ENCODE data around the gene KANSL1.

The KANSL1 gene

DNA sequence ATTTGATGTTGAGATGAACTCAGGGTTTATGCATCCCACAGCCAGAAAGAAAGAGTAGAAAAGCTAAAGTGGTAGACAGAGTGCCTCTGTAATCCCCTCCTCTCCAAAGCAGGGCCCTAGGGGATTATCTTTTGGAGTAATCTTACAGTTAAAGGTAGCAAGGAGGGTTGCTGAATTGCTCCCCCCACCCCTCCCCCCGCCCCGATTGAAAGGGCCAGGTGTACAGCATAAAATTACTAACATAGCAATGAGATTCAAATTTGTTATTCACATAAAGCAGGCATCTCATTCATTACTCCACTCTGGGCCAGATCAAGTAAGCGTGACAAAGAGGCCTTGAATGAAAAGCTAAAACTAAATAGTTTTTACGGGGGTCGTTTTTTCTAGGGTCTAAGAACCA, 121.4 kb downstream of the KANSL1 start:
- H3K9ac ChIP-seq (ENCODE audit: low read length): no peak overlapping the region
- no peak for DNase-seq
- H3F3A ChIP-seq (ENCODE audit: insufficient read depth, low read length): no peaks in the 10 kb centered on the region
- 0 out of 2 replicates have a peak, but pooled peaks cover 3% of the 10 kb centered on the region for H3K36me3 ChIP-seq (replicated peaks; ENCODE audit: insufficient read depth, low read length)
- no peaks in the 10 kb centered on the region for H3K9me3 ChIP-seq (replicated peaks; ENCODE audit: insufficient read depth, low read length)
- no peaks in the 10 kb centered on the region for H3K9me2 ChIP-seq (replicated peaks; ENCODE audit: insufficient read depth, low read length)
- H4K20me1 ChIP-seq (ENCODE audit: insufficient read depth, low read length): no peaks in the 10 kb centered on the region; the same call in 1 of the 2 replicates
- no peak overlapping the region for H3K4me3 ChIP-seq (ENCODE audit: low read length)
- H3K27me3 ChIP-seq (replicated peaks; ENCODE audit: insufficient read depth, low read length): no peaks in the 10 kb centered on the region
- no peak overlapping the region for H3K27ac ChIP-seq (ENCODE audit: low read length)
- peaks cover 6% of the 10 kb centered on the region for H3K79me2 ChIP-seq (ENCODE audit: low read length)
- no peak for TF ChIP-seq EZH2phosphoT487 (IDR thresholded peaks at IDR 0.05; ENCODE audit: low read length)
- TF ChIP-seq EZH2 (optimal IDR thresholded peaks at IDR 0.05; ENCODE audit: low read depth, low read length): no peak
- TF ChIP-seq, protein P1, sequence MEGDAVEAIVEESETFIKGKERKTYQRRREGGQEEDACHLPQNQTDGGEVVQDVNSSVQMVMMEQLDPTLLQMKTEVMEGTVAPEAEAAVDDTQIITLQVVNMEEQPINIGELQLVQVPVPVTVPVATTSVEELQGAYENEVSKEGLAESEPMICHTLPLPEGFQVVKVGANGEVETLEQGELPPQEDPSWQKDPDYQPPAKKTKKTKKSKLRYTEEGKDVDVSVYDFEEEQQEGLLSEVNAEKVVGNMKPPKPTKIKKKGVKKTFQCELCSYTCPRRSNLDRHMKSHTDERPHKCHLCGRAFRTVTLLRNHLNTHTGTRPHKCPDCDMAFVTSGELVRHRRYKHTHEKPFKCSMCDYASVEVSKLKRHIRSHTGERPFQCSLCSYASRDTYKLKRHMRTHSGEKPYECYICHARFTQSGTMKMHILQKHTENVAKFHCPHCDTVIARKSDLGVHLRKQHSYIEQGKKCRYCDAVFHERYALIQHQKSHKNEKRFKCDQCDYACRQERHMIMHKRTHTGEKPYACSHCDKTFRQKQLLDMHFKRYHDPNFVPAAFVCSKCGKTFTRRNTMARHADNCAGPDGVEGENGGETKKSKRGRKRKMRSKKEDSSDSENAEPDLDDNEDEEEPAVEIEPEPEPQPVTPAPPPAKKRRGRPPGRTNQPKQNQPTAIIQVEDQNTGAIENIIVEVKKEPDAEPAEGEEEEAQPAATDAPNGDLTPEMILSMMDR (IDR thresholded peaks at IDR 0.05; ENCODE audit: low read length): no peak
- no peaks in the 10 kb centered on the region for H3K4me1 ChIP-seq (ENCODE audit: low read length)
- no peak overlapping the region for H3K4me2 ChIP-seq (ENCODE audit: low read depth, low read length)
- no peak overlapping the region for H2AFZ ChIP-seq (ENCODE audit: low read length)

DNA sequence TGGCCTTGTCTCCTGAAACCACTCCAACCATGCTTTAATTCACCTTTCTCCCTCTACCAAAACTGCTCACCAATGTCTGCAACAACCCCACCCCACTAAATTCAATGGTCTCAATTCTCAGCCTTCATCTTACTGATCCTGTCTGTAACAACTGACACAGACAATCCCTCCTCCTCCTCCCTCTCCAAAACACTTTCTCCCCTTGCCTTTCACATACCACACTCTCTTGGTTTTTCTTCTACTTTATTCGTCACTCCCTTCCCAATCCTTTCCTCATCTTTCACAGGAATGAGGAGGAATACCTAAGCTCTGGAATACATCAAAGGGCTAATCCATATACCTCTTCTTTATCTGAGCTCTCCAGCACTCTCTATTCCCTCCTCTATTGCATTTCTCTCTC, 128.8 kb downstream of the KANSL1 start:
- Histone ChIP-seq H3K36me3 (replicated peaks; ENCODE audit: insufficient read depth, low read length) (no peaks in the 10 kb centered on the region; the same call in 1 of the 2 replicates), H4K20me1 (ENCODE audit: insufficient read depth, low read length) (no peaks in the 10 kb centered on the region), H3K27ac (ENCODE audit: low read length) (no peak overlapping the region), H3F3A (ENCODE audit: insufficient read depth, low read length) (0 out of 2 replicates have a peak, but pooled peaks cover 4% of the 10 kb centered on the region), H3K27me3 (replicated peaks; ENCODE audit: insufficient read depth, low read length) (no peaks in the 10 kb centered on the region), H3K4me3 (ENCODE audit: low read length) (no peak overlapping the region), H3K9me2 (replicated peaks; ENCODE audit: insufficient read depth, low read length) (no peaks in the 10 kb centered on the region), H3K79me2 (ENCODE audit: low read length) (no peaks in the 10 kb centered on the region), H3K9me3 (replicated peaks; ENCODE audit: insufficient read depth, low read length) (no peaks in the 10 kb centered on the region), H3K4me1 (ENCODE audit: low read length) (no peaks in the 10 kb centered on the region), H2AFZ (ENCODE audit: low read length) (no peak overlapping the region), H3K4me2 (ENCODE audit: low read depth, low read length) (no peak overlapping the region), H3K9ac (ENCODE audit: low read length) (no peak overlapping the region)
- no peak for TF ChIP-seq EZH2phosphoT487 (IDR thresholded peaks at IDR 0.05; ENCODE audit: low read length)
- TF ChIP-seq EZH2 (optimal IDR thresholded peaks at IDR 0.05; ENCODE audit: low read depth, low read length): no peak
- TF ChIP-seq, protein P1 (IDR thresholded peaks at IDR 0.05; ENCODE audit: low read length): no peak
- no peak for DNase-seq

DNA sequence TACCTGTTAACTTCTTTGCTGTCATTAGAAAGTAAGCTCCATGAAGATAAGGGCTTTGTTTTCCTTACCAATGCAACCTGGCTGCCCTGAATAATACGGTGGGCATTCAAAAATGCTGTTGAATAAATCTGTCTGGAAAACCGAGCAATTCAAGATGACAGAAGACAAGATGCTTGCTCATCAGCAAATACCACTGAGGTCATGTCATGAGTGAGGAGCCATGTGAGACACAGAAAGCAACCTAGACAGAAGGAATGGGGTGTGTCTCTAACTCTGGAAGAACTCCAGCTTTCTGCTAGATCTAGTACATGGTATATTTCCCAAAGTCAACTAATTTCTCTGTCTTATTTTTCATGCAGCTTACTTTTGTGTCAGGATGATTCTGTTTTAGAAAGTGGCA, 130.0 kb downstream of the KANSL1 start:
- Histone ChIP-seq H3K4me3 (ENCODE audit: low read length) (no peak overlapping the region), H3F3A (ENCODE audit: insufficient read depth, low read length) (0 out of 2 replicates have a peak, but pooled peaks cover 4% of the 10 kb centered on the region), H3K4me2 (ENCODE audit: low read depth, low read length) (no peak overlapping the region), H3K9ac (ENCODE audit: low read length) (no peak overlapping the region), H3K9me2 (replicated peaks; ENCODE audit: insufficient read depth, low read length) (no peaks in the 10 kb centered on the region), H2AFZ (ENCODE audit: low read length) (no peak overlapping the region), H3K4me1 (ENCODE audit: low read length) (no peaks in the 10 kb centered on the region), H3K27me3 (replicated peaks; ENCODE audit: insufficient read depth, low read length) (no peaks in the 10 kb centered on the region), H3K27ac (ENCODE audit: low read length) (no peak overlapping the region), H4K20me1 (ENCODE audit: insufficient read depth, low read length) (no peaks in the 10 kb centered on the region), H3K36me3 (replicated peaks; ENCODE audit: insufficient read depth, low read length) (no peaks in the 10 kb centered on the region; the same call in 1 of the 2 replicates), H3K9me3 (replicated peaks; ENCODE audit: insufficient read depth, low read length) (no peaks in the 10 kb centered on the region), H3K79me2 (ENCODE audit: low read length) (0 out of 2 replicates have a peak, but pooled peaks cover under 1% of the 10 kb centered on the region)
- no peak for DNase-seq
- TF ChIP-seq, protein P1 (IDR thresholded peaks at IDR 0.05; ENCODE audit: low read length): no peak
- TF ChIP-seq EZH2phosphoT487 (IDR thresholded peaks at IDR 0.05; ENCODE audit: low read length) (no peak), EZH2 (optimal IDR thresholded peaks at IDR 0.05; ENCODE audit: low read depth, low read length) (no peak)
